ENCODE measurements around the gene SFXN5. TPM values are rescaled to one million over a fixed set of nuclear protein-coding genes. Genes with fewer than 3 reads are reported as not detected.

Gene SFXN5
- total RNA-seq, 1 experiment from 2014 or later, result 15.2 TPM

GRCh38 chr2:72953976-72954375, 117.5 kb downstream of the SFXN5 start:
- no peak for TF ChIP-seq CTCF (conservative IDR thresholded peaks at IDR 0.05)
- TF ChIP-seq EZH2 (IDR thresholded peaks at IDR 0.05; ENCODE audit: low read depth), result no peak
- Histone ChIP-seq H3K4me2 (no peak overlapping the region), H2AFZ (no peak overlapping the region), H4K20me1 (ENCODE audit: insufficient read depth) (no peaks in the 10 kb centered on the region), H3K79me2 (ENCODE audit: low read depth) (no peaks in the 10 kb centered on the region), H3K9me3 (ENCODE audit: insufficient read depth, low read depth) (no peaks in the 10 kb centered on the region), H3K4me1 (replicated peaks; ENCODE audit: insufficient read depth) (no peaks in the 10 kb centered on the region), H3K27ac (no peak overlapping the region), H3K27me3 (ENCODE audit: insufficient read depth, low read depth) (no peaks in the 10 kb centered on the region), H3K36me3 (ENCODE audit: low read depth) (no peaks in the 10 kb centered on the region), H3F3A (ENCODE audit: insufficient read depth, low read depth) (no peaks in the 10 kb centered on the region), H3K4me3 (no peak overlapping the region), H3K9me2 (ENCODE audit: insufficient read depth) (no peaks in the 10 kb centered on the region)
- CTCF ChIA-PET, result interaction anchor here (0.6 kb wide), 1 partner anchor 1191 kb away, joined by 3 read pairs; no protein-coding TSS in a partner anchor
- BruUV-seq (replicated peaks), result no TSS peak
- POLR2A ChIA-PET (ENCODE audit: unreplicated experiment), result no interaction called here
- intact Hi-C loops (cut with micrococcal nuclease; ENCODE audit: unreplicated experiment), result no loop called here
- no peak for DNase-seq

DNA sequence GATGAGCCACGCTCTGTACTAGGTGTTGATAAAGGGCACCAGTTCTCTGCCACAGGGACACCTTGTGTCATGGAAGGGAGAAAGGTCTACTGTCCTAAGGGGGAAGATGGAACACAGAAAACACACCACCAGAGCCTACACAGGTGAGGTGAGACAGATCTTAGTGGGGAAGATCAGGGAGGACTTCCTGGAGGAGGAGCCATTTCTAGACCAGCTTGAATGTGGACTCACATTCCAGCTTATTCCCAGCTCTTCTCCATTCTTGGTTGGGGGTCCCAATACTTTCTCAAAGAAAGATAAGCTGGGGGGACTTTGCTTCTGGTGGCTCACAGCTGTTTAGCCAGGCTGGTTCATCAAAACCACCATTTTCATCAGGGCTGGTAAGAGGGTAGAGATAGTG, 118.0 kb downstream of the SFXN5 start:
- no TSS peak for BruUV-seq (replicated peaks)
- ChIA-PET POLR2A (ENCODE audit: unreplicated experiment) (no interaction called here), CTCF (interaction anchor here (0.6 kb wide), 1 partner anchor 1191 kb away, joined by 3 read pairs; no protein-coding TSS in a partner anchor)
- Histone ChIP-seq H3K4me3 (no peak overlapping the region), H4K20me1 (ENCODE audit: insufficient read depth) (no peaks in the 10 kb centered on the region), H3K27ac (no peak overlapping the region), H3K79me2 (ENCODE audit: low read depth) (no peaks in the 10 kb centered on the region), H3F3A (ENCODE audit: insufficient read depth, low read depth) (no peaks in the 10 kb centered on the region), H3K9me3 (ENCODE audit: insufficient read depth, low read depth) (no peaks in the 10 kb centered on the region), H3K4me1 (replicated peaks; ENCODE audit: insufficient read depth) (no peaks in the 10 kb centered on the region), H3K36me3 (ENCODE audit: low read depth) (no peaks in the 10 kb centered on the region), H3K27me3 (ENCODE audit: insufficient read depth, low read depth) (no peaks in the 10 kb centered on the region), H2AFZ (no peak overlapping the region), H3K4me2 (no peak overlapping the region), H3K9me2 (ENCODE audit: insufficient read depth) (no peaks in the 10 kb centered on the region)
- no peak for TF ChIP-seq EZH2 (IDR thresholded peaks at IDR 0.05; ENCODE audit: low read depth)
- TF ChIP-seq CTCF (conservative IDR thresholded peaks at IDR 0.05), result no peak
- intact Hi-C loops (cut with micrococcal nuclease; ENCODE audit: unreplicated experiment), result no loop called here
- no peak for DNase-seq

DNA sequence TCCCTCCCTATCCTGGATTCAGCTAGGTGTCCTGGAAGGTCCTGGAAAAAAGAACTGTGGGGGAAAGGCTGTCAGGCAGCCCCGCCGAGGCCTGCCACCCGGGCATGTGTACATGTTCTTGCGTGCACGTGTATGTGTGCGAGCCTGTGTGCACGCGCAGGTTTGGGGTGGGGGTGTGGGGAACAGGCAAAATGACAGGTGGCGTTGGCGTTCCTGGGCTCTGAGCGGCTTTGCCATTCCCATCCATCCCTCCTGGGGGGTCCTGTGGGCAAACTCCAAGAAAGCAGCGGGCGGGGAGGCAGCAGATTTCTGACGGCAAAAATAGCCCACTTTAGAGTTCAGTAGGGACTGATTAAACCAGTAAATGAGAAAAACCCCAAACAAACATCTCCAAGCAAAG, 118.6 kb downstream of the SFXN5 start:
- H3K4me3 ChIP-seq, result no peak overlapping the region
- no peak overlapping the region for H3K27ac ChIP-seq
- ChIA-PET POLR2A (ENCODE audit: unreplicated experiment) (no interaction called here), CTCF (no interaction called here)
- no peak for DNase-seq
- H3K4me1 ChIP-seq (replicated peaks; ENCODE audit: insufficient read depth), result no peaks in the 10 kb centered on the region
- no peaks in the 10 kb centered on the region for H3K9me2 ChIP-seq (ENCODE audit: insufficient read depth)
- no TSS peak for BruUV-seq (replicated peaks)
- no peaks in the 10 kb centered on the region for H3K36me3 ChIP-seq (ENCODE audit: low read depth)
- no peaks in the 10 kb centered on the region for H3F3A ChIP-seq (ENCODE audit: insufficient read depth, low read depth)
- no peaks in the 10 kb centered on the region for H3K9me3 ChIP-seq (ENCODE audit: insufficient read depth, low read depth)
- no peaks in the 10 kb centered on the region for H3K27me3 ChIP-seq (ENCODE audit: insufficient read depth, low read depth)
- H2AFZ ChIP-seq, result no peak overlapping the region
- no peak for TF ChIP-seq EZH2 (IDR thresholded peaks at IDR 0.05; ENCODE audit: low read depth)
- no peak for TF ChIP-seq CTCF (conservative IDR thresholded peaks at IDR 0.05)
- no peak overlapping the region for H3K4me2 ChIP-seq
- intact Hi-C loops (cut with micrococcal nuclease; ENCODE audit: unreplicated experiment), result no loop called here
- H4K20me1 ChIP-seq (ENCODE audit: insufficient read depth), result no peaks in the 10 kb centered on the region
- H3K79me2 ChIP-seq (ENCODE audit: low read depth), result no peaks in the 10 kb centered on the region

All from PC-9 (cell line).